ENCODE measurements around the gene JARID2. TPM values are rescaled to one million over a fixed set of nuclear protein-coding genes. Genes with fewer than 3 reads are reported as not detected.

JARID2 gene
- total RNA-seq, 1 donor from 2014 or later = 43.9 TPM

- DNase-seq (ENCODE audit: extremely low spot score, unreplicated experiment) = no peak
- Mint-ChIP-seq H3K4me3 (no peak overlapping the region), H3K27me3 (no peaks in the 10 kb centered on the region), H3K9me3 (no peaks in the 10 kb centered on the region), H3K4me1 (ENCODE audit: unreplicated experiment) (peaks cover 73% of the 10 kb centered on the region), H3K36me3 (peaks cover 9% of the 10 kb centered on the region), H3K27ac (no peak overlapping the region)
- TF ChIP-seq, protein P1, sequence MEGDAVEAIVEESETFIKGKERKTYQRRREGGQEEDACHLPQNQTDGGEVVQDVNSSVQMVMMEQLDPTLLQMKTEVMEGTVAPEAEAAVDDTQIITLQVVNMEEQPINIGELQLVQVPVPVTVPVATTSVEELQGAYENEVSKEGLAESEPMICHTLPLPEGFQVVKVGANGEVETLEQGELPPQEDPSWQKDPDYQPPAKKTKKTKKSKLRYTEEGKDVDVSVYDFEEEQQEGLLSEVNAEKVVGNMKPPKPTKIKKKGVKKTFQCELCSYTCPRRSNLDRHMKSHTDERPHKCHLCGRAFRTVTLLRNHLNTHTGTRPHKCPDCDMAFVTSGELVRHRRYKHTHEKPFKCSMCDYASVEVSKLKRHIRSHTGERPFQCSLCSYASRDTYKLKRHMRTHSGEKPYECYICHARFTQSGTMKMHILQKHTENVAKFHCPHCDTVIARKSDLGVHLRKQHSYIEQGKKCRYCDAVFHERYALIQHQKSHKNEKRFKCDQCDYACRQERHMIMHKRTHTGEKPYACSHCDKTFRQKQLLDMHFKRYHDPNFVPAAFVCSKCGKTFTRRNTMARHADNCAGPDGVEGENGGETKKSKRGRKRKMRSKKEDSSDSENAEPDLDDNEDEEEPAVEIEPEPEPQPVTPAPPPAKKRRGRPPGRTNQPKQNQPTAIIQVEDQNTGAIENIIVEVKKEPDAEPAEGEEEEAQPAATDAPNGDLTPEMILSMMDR (conservative IDR thresholded peaks at IDR 0.05) = no peak
These were observed 160.6 kb downstream of the JARID2 start for GRCh38 chr6:15406452-15406851.

DNA sequence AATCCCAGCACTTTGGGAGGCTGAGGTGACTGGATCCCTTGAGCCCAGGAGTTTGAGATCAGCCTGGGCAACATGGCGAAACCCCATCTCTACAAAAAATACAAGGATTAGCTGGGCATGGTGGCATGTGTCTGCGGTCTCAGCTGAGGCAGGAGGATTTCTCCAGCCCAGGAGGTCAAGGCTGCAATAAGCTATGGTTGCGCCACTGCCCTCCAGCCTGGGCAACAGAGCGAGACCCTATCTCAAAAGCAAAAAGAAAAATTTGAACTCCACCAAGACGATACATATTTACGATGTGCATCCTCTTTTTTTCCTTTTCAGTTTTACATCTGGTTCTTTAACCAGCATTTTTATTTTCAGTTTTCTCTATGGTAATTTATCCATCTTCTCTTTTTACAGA lies 162.1 kb downstream of the JARID2 start:
- Mint-ChIP-seq H3K27ac (no peak overlapping the region), H3K27me3 (no peaks in the 10 kb centered on the region), H3K36me3 (peaks cover 16% of the 10 kb centered on the region), H3K4me1 (ENCODE audit: unreplicated experiment) (peaks cover 73% of the 10 kb centered on the region), H3K9me3 (no peaks in the 10 kb centered on the region), H3K4me3 (no peak overlapping the region)
- TF ChIP-seq, protein P1 (conservative IDR thresholded peaks at IDR 0.05) = no peak
- DNase-seq (ENCODE audit: extremely low spot score, unreplicated experiment) = no peak

DNA sequence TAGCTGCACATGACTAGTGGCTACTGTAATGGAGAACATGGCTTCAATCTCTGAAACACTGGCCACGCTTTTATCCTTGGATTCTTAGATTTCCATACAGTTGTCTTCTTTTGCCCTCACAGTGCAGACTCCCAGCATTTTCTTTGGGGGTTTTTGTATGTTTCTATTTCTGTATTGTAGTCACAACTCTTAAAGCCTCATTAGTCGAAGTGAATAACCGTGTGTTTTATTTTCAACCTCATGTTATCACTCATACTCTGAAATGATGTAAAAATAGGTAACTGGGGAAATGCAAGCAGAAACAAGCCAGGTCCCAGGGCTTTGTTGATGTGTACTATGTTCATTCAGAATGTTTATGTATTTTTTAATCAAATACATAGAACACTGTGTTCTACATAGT lies 162.9 kb downstream of the JARID2 start:
- DNase-seq (ENCODE audit: extremely low spot score, unreplicated experiment) = no peak
- Mint-ChIP-seq H3K9me3 (no peaks in the 10 kb centered on the region), H3K27ac (no peak overlapping the region), H3K4me1 (ENCODE audit: unreplicated experiment) (peaks cover 73% of the 10 kb centered on the region), H3K36me3 (peaks cover 16% of the 10 kb centered on the region), H3K27me3 (no peaks in the 10 kb centered on the region), H3K4me3 (no peak overlapping the region)
- TF ChIP-seq, protein P1 (conservative IDR thresholded peaks at IDR 0.05) = no peak

DNA sequence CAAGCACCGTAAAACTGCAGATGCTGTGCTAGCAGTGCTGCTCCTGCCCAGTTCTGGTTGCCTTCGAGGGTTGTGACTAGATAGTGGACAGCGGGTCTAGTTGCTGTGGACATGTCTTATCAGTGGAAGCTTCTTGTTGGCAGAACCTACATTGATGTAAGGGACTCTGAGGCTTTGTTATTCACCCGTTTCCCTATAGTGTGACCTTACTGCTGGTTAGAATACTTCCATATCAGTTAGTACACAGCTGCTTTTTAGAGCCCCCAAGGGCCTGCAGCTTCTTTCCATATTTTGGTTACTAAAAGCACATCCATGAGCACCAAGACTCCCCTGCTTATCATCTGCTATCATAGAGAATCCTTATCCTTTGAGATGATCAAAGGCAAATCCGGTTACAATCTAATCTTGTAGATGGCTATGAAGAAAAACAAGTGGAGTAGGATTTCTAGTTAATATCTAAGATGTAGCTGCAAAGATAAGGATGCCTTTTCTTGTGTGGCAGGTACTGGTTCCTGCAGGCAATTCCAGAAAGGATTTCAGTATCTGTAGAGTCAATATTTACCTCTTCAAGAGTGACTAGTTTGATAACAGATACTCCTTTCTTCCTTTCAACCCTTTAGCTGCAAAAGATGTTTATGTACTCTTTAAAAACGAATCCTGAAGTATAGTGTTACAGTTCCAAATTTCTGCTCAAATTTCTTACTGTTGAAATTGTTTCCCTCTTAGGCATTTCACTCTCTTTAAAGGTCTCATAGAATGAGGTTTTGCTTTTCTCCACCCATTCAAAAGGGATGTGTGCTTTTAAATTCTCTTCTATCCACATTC lies 163.6 kb downstream of the JARID2 start:
- Mint-ChIP-seq H3K4me1 (ENCODE audit: unreplicated experiment) (peaks cover 76% of the 10 kb centered on the region), H3K4me3 (peak overlapping the region; percentile 35), H3K9me3 (no peaks in the 10 kb centered on the region), H3K27me3 (no peaks in the 10 kb centered on the region), H3K36me3 (peaks cover 22% of the 10 kb centered on the region), H3K27ac (peak overlapping the region; percentile 65)
- no peak for DNase-seq (ENCODE audit: extremely low spot score, unreplicated experiment)
- TF ChIP-seq, protein P1 (conservative IDR thresholded peaks at IDR 0.05) = no peak

DNA sequence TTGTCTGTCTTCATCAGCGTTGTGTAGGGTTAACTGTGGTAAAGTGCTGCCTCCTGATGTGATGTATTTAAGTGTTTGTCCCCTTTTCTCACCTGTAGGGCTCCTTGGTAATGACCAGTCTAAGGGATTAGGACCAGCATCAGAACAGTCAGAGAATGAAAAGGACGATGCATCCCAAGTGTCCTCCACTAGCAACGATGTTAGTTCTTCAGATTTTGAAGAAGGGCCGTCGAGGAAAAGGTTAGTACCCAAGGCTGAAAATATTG lies 164.2 kb downstream of the JARID2 start:
- Mint-ChIP-seq H3K4me3 (peak overlapping the region; percentile 7), H3K36me3 (peaks cover 23% of the 10 kb centered on the region), H3K9me3 (no peaks in the 10 kb centered on the region), H3K27me3 (no peaks in the 10 kb centered on the region), H3K4me1 (ENCODE audit: unreplicated experiment) (peaks cover 72% of the 10 kb centered on the region), H3K27ac (peak overlapping the region; percentile 65)
- TF ChIP-seq, protein P1 (conservative IDR thresholded peaks at IDR 0.05) = no peak
- DNase-seq (ENCODE audit: extremely low spot score, unreplicated experiment) = no peak
